LHCN-M2 (cell line): ENCODE data around the gene MAN2B2. TPM values are rescaled to one million over a fixed set of nuclear protein-coding genes. Genes with fewer than 3 reads are reported as not detected.
"Not testable (repeated sequence)": the region's sequence is repeated elsewhere in the genome, so short reads cannot be mapped to it uniquely, and the experiment has no call there.

Source experiments
- DNase-seq: peaks from one replicate; pipeline ENCODE4 v3.0.0-alpha.2; 2012; ENCODE audit warnings: low read depth
- total RNA-seq: library from RNA; depleted of rRNA; stranded (reverse); fragments of >200 nt; gene quantifications from 2 replicates; pipeline ENCODE4 v1.2.3, GENCODE V29; 2014

Gene MAN2B2
- total RNA-seq, 1 experiment from 2014 or later: 32.5 TPM

GRCh38 chr4:6613676-6614651, 39.0 kb downstream of the MAN2B2 start:
- DNase-seq: no peak

DNA sequence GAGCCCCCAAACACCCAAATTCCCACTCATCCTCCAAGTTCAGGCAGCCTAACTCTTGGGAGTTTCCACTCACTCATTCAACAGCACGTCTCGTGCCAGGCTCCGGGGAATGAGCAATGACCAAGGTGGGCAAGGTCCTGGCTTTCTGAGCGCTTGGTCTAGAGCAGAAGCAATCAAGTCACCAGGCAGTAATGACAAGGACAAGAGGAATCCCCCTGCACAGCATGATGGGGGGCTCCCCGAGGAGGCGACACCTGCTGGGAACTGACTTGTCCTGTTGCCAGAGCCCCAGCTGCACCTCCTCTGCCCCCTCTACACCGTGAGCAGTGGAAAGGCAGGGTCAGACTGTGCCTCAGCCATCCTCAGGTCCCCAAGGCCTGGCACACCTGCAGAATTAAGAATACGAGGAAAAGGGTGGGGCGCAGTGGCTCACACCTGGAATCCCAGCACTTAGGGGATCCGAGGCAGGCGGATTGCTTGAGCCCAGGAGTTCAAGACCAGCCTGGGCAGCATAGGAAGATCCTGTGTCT, 39.8 kb downstream of the MAN2B2 start:
- no peak for DNase-seq

DNA sequence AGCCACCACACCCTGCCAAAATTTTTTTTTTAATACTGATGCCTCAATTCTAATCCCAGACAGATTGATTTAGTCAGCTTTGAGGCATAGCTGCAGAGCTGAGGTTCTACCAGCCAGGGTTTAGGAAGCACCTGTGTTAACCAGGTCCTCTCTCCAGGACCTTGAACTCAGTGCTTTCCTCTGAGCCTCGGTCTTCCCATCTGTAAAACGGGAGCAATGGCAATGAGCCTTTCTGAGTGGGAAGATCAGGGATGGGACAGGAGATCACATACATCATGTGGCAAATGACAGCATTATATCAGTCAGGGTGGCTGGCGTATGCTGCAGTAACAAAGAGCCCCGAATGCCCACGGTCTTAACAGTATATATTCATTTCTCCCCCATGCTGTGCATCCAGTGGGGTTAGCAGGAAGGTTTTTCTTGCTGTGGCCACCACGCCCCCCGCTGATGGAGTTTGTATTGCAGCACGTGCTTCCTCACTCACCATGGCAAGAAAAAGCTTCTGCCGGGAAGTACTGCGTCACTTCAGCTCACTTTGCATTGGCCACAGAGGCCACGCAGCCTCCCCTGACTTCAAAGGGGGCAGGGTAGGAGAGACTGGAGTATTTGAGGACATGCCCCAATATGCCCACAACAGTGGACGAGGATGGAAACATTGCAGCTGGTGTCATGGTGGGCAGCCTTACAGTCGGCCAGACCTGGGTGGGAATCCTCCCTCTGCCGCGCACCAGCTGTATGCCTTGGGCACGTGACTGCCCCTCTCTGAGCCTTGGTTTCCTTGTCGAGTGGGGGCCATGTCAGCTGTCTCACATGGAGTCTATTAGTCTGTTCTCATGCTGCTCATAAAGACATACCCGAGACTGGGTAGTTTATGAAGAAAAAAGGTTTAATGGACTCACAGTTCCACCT, 41.4 kb downstream of the MAN2B2 start:
- no peak for DNase-seq

- DNase-seq: no peak
Observed at GRCh38 chr4:6617246-6617645, 42.3 kb downstream of the MAN2B2 start.

DNA sequence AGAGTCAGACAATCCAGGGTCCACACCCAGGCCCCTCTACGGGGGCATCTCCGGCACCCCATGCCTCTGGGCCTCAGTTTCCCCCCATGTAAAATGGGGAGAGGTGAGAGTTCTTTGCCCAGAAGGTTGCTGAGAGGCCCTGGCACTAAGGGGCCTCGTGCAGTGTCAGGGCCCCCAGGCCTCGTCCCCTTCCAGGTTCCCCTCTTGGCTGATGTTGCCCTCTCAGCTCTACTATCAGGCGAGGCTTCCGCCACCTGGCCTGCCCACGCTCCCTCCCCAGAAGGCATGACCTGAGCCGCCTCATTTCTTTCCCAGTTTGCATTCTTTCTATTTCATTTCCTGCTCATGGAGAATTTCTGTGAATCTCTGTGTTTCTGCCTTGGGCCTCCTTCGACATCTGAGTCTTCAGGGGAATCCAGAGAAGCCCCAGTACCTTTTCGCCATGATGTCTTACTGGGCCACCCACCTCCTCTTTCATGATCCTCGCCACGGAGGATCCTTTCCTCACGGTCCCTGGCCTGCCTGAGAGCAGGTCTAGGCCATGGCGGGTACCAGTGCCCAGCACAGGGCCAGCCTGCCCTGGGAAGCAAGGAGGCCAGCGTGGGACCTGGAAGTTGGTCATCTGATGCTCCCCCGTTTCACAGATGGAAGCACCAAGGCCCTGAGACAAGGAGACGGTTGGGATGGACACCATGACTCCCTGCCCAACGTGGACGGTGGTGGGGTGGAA, 43.6 kb downstream of the MAN2B2 start:
- DNase-seq: no peak

GRCh38 chr4:6619116-6619465, 44.1 kb downstream of the MAN2B2 start:
- no peak for DNase-seq

GRCh38 chr4:6619466-6620255, 44.7 kb downstream of the MAN2B2 start:
- DNase-seq: no peak

GRCh38 chr4:6620296-6620695, 45.3 kb downstream of the MAN2B2 start:
- no peak for DNase-seq

DNA sequence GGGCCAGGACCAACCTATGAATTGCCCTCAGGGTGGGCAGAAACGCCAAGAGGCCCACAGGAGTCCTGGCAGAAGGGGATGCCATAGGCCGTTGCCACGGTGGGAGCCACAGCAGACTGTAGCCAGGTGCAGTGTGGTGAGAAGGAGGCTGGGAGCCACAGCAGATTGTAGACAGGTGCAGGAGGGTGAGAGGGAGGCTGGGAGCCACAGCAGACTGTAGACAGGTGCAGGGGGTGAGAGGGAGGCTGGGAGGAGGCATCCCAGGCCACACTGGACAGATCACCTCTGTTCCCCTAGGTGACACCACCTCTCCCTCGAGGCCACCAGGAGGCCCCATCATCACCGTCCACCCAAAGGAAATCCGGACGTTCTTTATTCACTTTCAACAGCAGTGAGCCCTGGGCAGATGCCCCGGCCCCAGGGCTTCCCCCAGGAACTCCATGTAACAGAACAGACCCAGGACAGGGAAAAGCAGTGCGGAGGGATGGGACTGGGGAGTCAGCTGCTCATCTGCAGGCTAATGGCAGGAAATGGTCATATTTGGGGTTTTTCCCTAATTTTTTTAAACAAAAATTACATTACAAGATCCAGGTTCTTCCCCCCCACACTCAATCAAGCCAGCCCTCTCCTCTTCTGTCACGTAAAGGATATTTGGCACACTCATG, 46.0 kb downstream of the MAN2B2 start:
- DNase-seq: no peak

- no peak for DNase-seq
Observed at GRCh38 chr4:6621556-6621927, 46.6 kb downstream of the MAN2B2 start.

- DNase-seq: no peak
Observed at GRCh38 chr4:6622744-6623143, 47.8 kb downstream of the MAN2B2 start.

DNA sequence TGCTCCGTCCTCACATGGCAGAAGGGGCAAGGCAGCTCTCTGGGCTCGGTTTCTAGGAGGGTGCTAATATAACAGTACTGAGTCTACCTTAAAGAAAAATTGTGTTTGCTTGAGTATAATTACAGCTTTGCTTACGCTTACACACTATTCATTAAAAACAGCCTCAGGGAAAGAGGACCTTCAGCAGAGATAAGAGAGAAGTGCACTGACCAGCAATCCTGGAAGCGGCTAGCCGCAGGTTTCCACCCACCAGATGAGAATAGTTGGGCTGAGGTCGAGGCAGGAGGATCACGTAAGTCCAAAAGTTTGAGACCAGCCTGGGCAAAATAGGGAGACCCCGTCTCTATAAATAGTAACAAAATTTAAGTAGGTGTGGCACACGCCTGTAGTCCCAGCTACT, 50.3 kb downstream of the MAN2B2 start:
- DNase-seq: no peak

DNA sequence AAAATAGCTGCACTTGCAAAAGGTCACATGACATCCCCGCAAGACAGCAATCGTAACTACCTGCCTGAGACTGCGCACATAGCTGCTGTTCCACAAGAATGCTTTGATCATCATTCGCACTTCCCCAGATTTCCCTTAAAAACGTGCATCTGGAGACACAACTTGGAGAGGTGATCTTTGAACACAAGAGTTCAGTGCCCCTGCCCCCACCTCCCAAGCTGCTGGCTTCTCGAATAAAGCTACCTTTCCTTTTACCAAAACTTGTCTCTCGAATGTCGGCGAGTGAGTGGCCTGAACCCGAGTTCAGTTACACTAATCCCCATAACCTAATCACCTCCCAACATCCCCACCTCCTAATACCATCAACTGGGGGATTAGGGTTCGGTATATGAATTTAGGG, 51.1 kb downstream of the MAN2B2 start:
- no peak for DNase-seq

DNA sequence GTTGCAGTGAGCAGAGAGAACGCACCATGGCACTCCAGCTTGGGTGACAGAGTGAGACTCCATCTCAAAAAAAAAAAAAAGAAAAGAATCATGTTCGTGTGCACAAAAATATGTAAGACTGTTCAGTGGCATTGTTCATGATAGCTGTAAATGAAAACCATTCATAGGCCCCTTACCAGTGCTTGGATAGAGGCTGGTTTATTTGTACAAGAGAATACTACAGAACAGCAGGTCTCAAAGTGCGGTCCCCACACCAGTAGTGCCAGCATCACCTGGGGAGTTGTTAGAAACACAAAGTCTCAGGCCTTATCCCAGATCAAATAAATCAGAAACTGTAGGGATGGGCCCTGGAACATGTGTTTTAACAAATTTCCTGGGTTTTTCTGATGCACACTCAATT, 52.8 kb downstream of the MAN2B2 start:
- DNase-seq: no peak

DNA sequence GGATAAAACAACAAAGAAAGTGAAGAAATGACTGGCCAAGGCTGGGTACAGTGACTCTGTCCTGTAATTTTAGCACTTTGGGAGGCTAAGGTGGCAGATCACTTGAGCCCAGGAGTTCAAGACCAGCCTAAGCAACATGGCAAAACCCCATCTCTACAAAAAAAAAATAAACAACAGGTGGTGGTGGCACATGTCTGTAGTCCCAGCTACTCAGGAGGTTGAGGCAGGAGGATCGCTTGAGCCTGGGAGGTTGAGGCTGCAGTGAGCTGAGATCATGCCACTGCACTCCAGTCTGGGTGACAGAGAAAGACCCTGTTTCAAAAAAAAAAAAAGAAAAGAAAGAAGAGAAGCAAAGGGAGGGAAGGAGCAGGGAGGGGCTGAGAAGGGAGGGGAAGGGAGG, 53.5 kb downstream of the MAN2B2 start:
- not testable (repeated sequence) for DNase-seq

GRCh38 chr4:6632125-6632524, 57.1 kb downstream of the MAN2B2 start:
- no peak for DNase-seq

- DNase-seq: no peak
Observed at GRCh38 chr4:6633091-6633906, 58.3 kb downstream of the MAN2B2 start.

GRCh38 chr4:6634746-6635145, 59.8 kb downstream of the MAN2B2 start:
- DNase-seq: no peak

- no peak for DNase-seq
Observed at GRCh38 chr4:6639137-6639680, 64.2 kb downstream of the MAN2B2 start.
